B cell (primary cell): ENCODE measurements around the gene RFTN2. TPM values are rescaled to one million over a fixed set of nuclear protein-coding genes. Genes with fewer than 3 reads are reported as not detected.

Experiments used
- ATAC-seq: fragments of 200-7000 bp; cut with Tn5 transposase; one replicate; pipeline ENCODE4 v1.10.0; 2021; ENCODE audit warnings: low read depth, mild to moderate bottlenecking, moderate number of reproducible peaks, moderate library complexity
- CTCF ChIA-PET: fragments of 350-600 bp; sonication (Branson Sonifier 250); formaldehyde crosslinking; loops from one replicate; lab custom pipeline; 2021; ENCODE audit warnings: antibody characterized with exemption, inconsistent platforms; lab: Charles Lee
- POLR2A ChIA-PET: fragments of 350-600 bp; sonication (Branson Sonifier 250); formaldehyde crosslinking; loops from one replicate; lab custom pipeline; 2021; ENCODE audit warnings: antibody characterized with exemption; lab: Charles Lee
- DNase-seq: peaks from one replicate; pipeline ENCODE4 v3.0.0; 2013
- H2AFZ ChIP-seq: 2 replicates; pipeline ENCODE4 v1.6.1; 2012; ENCODE audit warnings: mild to moderate bottlenecking, low read depth, low read length; ENCODE audit not compliant: insufficient read depth, poor library complexity, severe bottlenecking
- H3K27ac ChIP-seq, 2 donors: 1 replicate in 1 of 2; 2 replicates in 1 of 2; pipeline ENCODE4 v1.5.1; 2012 to 2013; ENCODE audit warnings: low read length in 2 of 2, mild to moderate bottlenecking in 2 of 2, moderate library complexity in 1 of 2
- H3K27me3 ChIP-seq, 4 experiments: fragments of 200-600 bp in 1 of 4; sonication (generic) in 1 of 4; replicated peaks in 1 of 4; 1 replicate in 2 of 4; 2 replicates in 2 of 4; pipeline versions ENCODE4 v1.6.1 to v1.7.0; 2013 to 2016; ENCODE audit warnings: low read length in 3 of 4, mild to moderate bottlenecking in 2 of 4, mixed read lengths in 1 of 4, moderate library complexity in 1 of 4; ENCODE audit not compliant: insufficient read depth in 4 of 4, control insufficient read depth in 3 of 4; ENCODE audit errors: control extremely low read depth in 1 of 4
- H3K36me3 ChIP-seq, 2 experiments: replicated peaks in 1 of 2; 1 replicate in 1 of 2; 2 replicates in 1 of 2; pipeline versions ENCODE4 v1.6.1 to v1.7.1; 2013; ENCODE audit warnings: low read length in 1 of 2; ENCODE audit not compliant: insufficient read depth in 2 of 2, control insufficient read depth in 1 of 2; ENCODE audit errors: control extremely low read depth in 1 of 2, extremely low read depth in 1 of 2
- H3K4me1 ChIP-seq, 2 donors: fragments of 200-600 bp in 1 of 2; sonication (generic) in 1 of 2; 1 replicate in 1 of 2; 2 replicates in 1 of 2; pipeline versions ENCODE4 v1.5.1 to v1.6.1; 2013 to 2017; ENCODE audit warnings: low read length in 2 of 2; ENCODE audit not compliant: control insufficient read depth in 2 of 2, insufficient read depth in 2 of 2
- H3K4me2 ChIP-seq: replicated peaks from 2 replicates; pipeline ENCODE3; 2012; ENCODE audit warnings: mild to moderate bottlenecking, low read depth, low read length; ENCODE audit not compliant: poor library complexity, severe bottlenecking
- H3K4me3 ChIP-seq, 5 experiments: fragments of 200-600 bp in 1 of 5; sonication (generic) in 1 of 5; 1 replicate in 3 of 5; 2 replicates in 2 of 5; pipeline versions ENCODE4 v1.5.1 to v1.7.0; 2011 to 2016; ENCODE audit warnings: low read length in 4 of 5, mild to moderate bottlenecking in 4 of 5, low read depth in 2 of 5, control low read depth in 1 of 5, moderate library complexity in 1 of 5; ENCODE audit not compliant: insufficient read depth in 1 of 5; ENCODE audit errors: control extremely low read depth in 1 of 5, extremely low read depth in 1 of 5
- H3K79me2 ChIP-seq: fragments of 200-600 bp; sonication (generic); one replicate; pipeline ENCODE4 v1.6.0; 2016; ENCODE audit warnings: low read length; ENCODE audit not compliant: control insufficient read depth, insufficient read depth
- H3K9ac ChIP-seq: fragments of 200-600 bp; sonication (generic); 2 replicates; pipeline ENCODE4 v1.6.1; 2017; ENCODE audit warnings: mild to moderate bottlenecking, low read length, moderate library complexity
- H3K9me3 ChIP-seq, 3 donors: one replicate each; pipeline versions ENCODE4 v1.6.1 to v1.7.1; 2013; ENCODE audit warnings: low read length in 2 of 3; ENCODE audit not compliant: control insufficient read depth in 2 of 3, insufficient read depth in 1 of 3; ENCODE audit errors: control extremely low read depth in 1 of 3
- H4K20me1 ChIP-seq: 2 replicates; pipeline ENCODE4 v1.6.0; 2012; ENCODE audit warnings: mild to moderate bottlenecking, low read length; ENCODE audit not compliant: insufficient read depth, control insufficient read depth, poor library complexity, severe bottlenecking
- H3K27ac Mint-ChIP-seq: one replicate; pipeline ENCODE4 v1.8.0; 2021; ENCODE audit warnings: mixed read lengths
- H3K27me3 Mint-ChIP-seq: one replicate; pipeline ENCODE4 v1.8.0; 2021; ENCODE audit warnings: mixed read lengths
- H3K4me1 Mint-ChIP-seq: one replicate; pipeline ENCODE4 v1.8.0; 2021; ENCODE audit warnings: mixed read lengths
- H3K4me3 Mint-ChIP-seq: one replicate; pipeline ENCODE4 v1.8.0; 2021; ENCODE audit warnings: mixed read lengths
- H3K9me3 Mint-ChIP-seq: one replicate; pipeline ENCODE4 v1.8.0; 2022; ENCODE audit warnings: mixed read lengths; ENCODE audit not compliant: insufficient read depth
- EZH2 ChIP-seq: IDR thresholded peaks from 2 replicates; pipeline ENCODE4 v1.6.1; 2012; ENCODE audit warnings: borderline replicate concordance, low read depth, mild to moderate bottlenecking, moderate library complexity, low read length; ENCODE audit not compliant: insufficient read depth, poor library complexity, severe bottlenecking
- WGBS: methylation state at CpG from one replicate; pipeline ENCODE4 v1.1.5; 2013; ENCODE audit warnings: missing lambda C conversion rate; ENCODE audit not compliant: insufficient coverage; 5-methylcytosine and 5-hydroxymethylcytosine counted together
- intact Hi-C: fragments of 100-400 bp; cut with micrococcal nuclease; formaldehyde crosslinking; loops from one replicate; pipeline ENCODE4 v1.10.0; 2022
- polyA plus RNA-seq: library from polyadenylated mRNA; depleted of rRNA; stranded (reverse); fragments of >200 nt; gene quantifications from 2 replicates; pipeline ENCODE4 v1.2.3, GENCODE V29; 2012
- total RNA-seq, 2 donors: library from RNA; stranded (reverse); fragments of 120-200 nt in 1 of 2; gene quantifications; 1 replicate in 1 of 2; 2 replicates in 1 of 2; pipeline versions ENCODE4 v1.2.3 to v1.2.4, GENCODE V29; 2013 to 2022
- TF ChIP-seq, protein P1 (sequence below): fragments of 200-600 bp; IDR thresholded peaks from one replicate; pipeline ENCODE4 v1.8.0; 2022; ENCODE audit warnings: antibody characterized with exemption, mild to moderate bottlenecking

Gene RFTN2
- total and polyA plus RNA-seq, 2 donors (not counting 1 experiment from before 2014, with no cell fraction given): not detected

- Mint-ChIP-seq H3K27ac (no peak overlapping the region), H3K4me3 (no peak overlapping the region), H3K4me1 (no peaks in the 10 kb centered on the region), H3K9me3 (peaks cover 5% of the 10 kb centered on the region), H3K27me3 (no peaks in the 10 kb centered on the region)
- DNase-seq (no peak), ATAC-seq (no peak)
- Histone ChIP-seq H3K9me3 (peaks cover 0 to 13% (median 11%) of the 10 kb centered on the region in 3 donors), H4K20me1 (no peaks in the 10 kb centered on the region), H3K4me3 (no peak overlapping the region), H3K9ac (no peak overlapping the region), H3K4me2 (no peak overlapping the region), H2AFZ (no peak overlapping the region), H3K27me3 (no peaks in the 10 kb centered on the region), H3K36me3 (no peaks in the 10 kb centered on the region), H3K27ac (no peak overlapping the region), H3K4me1 (no peaks in the 10 kb centered on the region), H3K79me2 (no peaks in the 10 kb centered on the region)
- TF ChIP-seq EZH2: no peak
- TF ChIP-seq, protein P1, sequence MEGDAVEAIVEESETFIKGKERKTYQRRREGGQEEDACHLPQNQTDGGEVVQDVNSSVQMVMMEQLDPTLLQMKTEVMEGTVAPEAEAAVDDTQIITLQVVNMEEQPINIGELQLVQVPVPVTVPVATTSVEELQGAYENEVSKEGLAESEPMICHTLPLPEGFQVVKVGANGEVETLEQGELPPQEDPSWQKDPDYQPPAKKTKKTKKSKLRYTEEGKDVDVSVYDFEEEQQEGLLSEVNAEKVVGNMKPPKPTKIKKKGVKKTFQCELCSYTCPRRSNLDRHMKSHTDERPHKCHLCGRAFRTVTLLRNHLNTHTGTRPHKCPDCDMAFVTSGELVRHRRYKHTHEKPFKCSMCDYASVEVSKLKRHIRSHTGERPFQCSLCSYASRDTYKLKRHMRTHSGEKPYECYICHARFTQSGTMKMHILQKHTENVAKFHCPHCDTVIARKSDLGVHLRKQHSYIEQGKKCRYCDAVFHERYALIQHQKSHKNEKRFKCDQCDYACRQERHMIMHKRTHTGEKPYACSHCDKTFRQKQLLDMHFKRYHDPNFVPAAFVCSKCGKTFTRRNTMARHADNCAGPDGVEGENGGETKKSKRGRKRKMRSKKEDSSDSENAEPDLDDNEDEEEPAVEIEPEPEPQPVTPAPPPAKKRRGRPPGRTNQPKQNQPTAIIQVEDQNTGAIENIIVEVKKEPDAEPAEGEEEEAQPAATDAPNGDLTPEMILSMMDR: no peak
- POLR2A ChIA-PET: no interaction called here
- whole genome bisulfite sequencing: 100% methylated on average over 1 of the region's 2 CpGs
- CTCF ChIA-PET: no interaction called here
- intact Hi-C loops: no loop called here
Observed at GRCh38 chr2:197573608-197574007, 101.8 kb downstream of the RFTN2 start.

- H3K79me2 ChIP-seq: no peaks in the 10 kb centered on the region
- H3K9me3 Mint-ChIP-seq: peaks cover 5% of the 10 kb centered on the region
- peaks cover 0 to 13% (median 11%) of the 10 kb centered on the region in 3 donors for H3K9me3 ChIP-seq
- no peaks in the 10 kb centered on the region for H3K36me3 ChIP-seq
- H3K9ac ChIP-seq: no peak overlapping the region
- no peak overlapping the region for H3K4me3 Mint-ChIP-seq
- no peaks in the 10 kb centered on the region for H3K27me3 ChIP-seq
- ChIA-PET CTCF (no interaction called here), POLR2A (no interaction called here)
- WGBS: over 99% methylated on average over 9 of the region's 10 CpGs
- H3K27me3 Mint-ChIP-seq: no peaks in the 10 kb centered on the region
- intact Hi-C loops: no loop called here
- TF ChIP-seq EZH2: no peak
- TF ChIP-seq, protein P1: no peak
- H4K20me1 ChIP-seq: no peaks in the 10 kb centered on the region
- no peaks in the 10 kb centered on the region for H3K4me1 ChIP-seq
- H3K4me2 ChIP-seq: no peak overlapping the region
- H3K27ac Mint-ChIP-seq: no peak overlapping the region
- no peak overlapping the region for H2AFZ ChIP-seq
- DNase-seq (no peak), ATAC-seq (no peak)
- H3K4me1 Mint-ChIP-seq: no peaks in the 10 kb centered on the region
- no peak overlapping the region for H3K27ac ChIP-seq
- H3K4me3 ChIP-seq: no peak overlapping the region
Observed at GRCh38 chr2:197571627-197572271, 103.6 kb downstream of the RFTN2 start.
